Common myeloid progenitor, CD34-positive (primary cell): ENCODE measurements around the gene CALML6.
A peak's percentile ranks its signal among the peaks of the same experiment; 100 is the strongest.

Source experiments
- CTCF ChIA-PET: fragments of 350-600 bp; sonication (Branson Sonifier 250); formaldehyde crosslinking; loops from one replicate; lab custom pipeline; 2021; ENCODE audit warnings: antibody characterized with exemption; lab: Charles Lee
- POLR2A ChIA-PET: fragments of 350-600 bp; sonication (Branson Sonifier 250); formaldehyde crosslinking; loops from one replicate; lab custom pipeline; 2021; ENCODE audit warnings: antibody characterized with exemption; lab: Charles Lee
- DNase-seq, 3 donors: peaks; one replicate each; pipeline versions ENCODE4 v3.0.0 to v3.0.0-alpha.2; 2013
- H3K27ac ChIP-seq, 2 experiments: 1 replicate in 1 of 2; 2 replicates in 1 of 2; pipeline ENCODE4 v1.7.0; 2013; ENCODE audit warnings: inconsistent platforms in 2 of 2, low read length in 2 of 2, mild to moderate bottlenecking in 2 of 2, low read depth in 1 of 2, moderate library complexity in 1 of 2; ENCODE audit not compliant: severe bottlenecking in 2 of 2, insufficient read depth in 1 of 2, poor library complexity in 1 of 2
- H3K27me3 ChIP-seq, 5 experiments: replicated peaks in 2 of 5; 1 replicate in 3 of 5; 2 replicates in 2 of 5; pipeline versions ENCODE4 v1.6.1 to v1.7.0; 2013; ENCODE audit warnings: low read length in 4 of 5, mild to moderate bottlenecking in 2 of 5, moderate library complexity in 2 of 5, inconsistent platforms in 1 of 5; ENCODE audit not compliant: insufficient read depth in 5 of 5, control insufficient read depth in 4 of 5
- H3K36me3 ChIP-seq, 4 experiments: 1 replicate in 2 of 4; 2 replicates in 2 of 4; pipeline versions ENCODE4 v1.6.1 to v1.7.0; 2013; ENCODE audit warnings: low read length in 3 of 4, control low read depth in 1 of 4, mild to moderate bottlenecking in 1 of 4; ENCODE audit not compliant: control insufficient read depth in 4 of 4, insufficient read depth in 4 of 4
- H3K4me1 ChIP-seq, 4 experiments: 1 replicate in 3 of 4; 2 replicates in 1 of 4; pipeline versions ENCODE4 v1.6.1 to v1.7.1; 2013; ENCODE audit warnings: low read length in 3 of 4, mild to moderate bottlenecking in 3 of 4, control low read depth in 1 of 4, inconsistent platforms in 1 of 4, moderate library complexity in 1 of 4; ENCODE audit not compliant: control insufficient read depth in 4 of 4, insufficient read depth in 4 of 4; ENCODE audit errors: control extremely low read depth in 1 of 4
- H3K4me3 ChIP-seq, 7 experiments: 1 replicate in 4 of 7; 2 replicates in 3 of 7; pipeline versions ENCODE4 v1.5.1 to v1.7.0; 2013; ENCODE audit warnings: mild to moderate bottlenecking in 7 of 7, low read length in 6 of 7, moderate library complexity in 6 of 7, inconsistent platforms in 2 of 7, low read depth in 2 of 7, control low read depth in 1 of 7; ENCODE audit not compliant: insufficient read depth in 4 of 7, control insufficient read depth in 1 of 7; ENCODE audit errors: extremely low read depth in 1 of 7
- H3K9me3 ChIP-seq, 5 experiments: 1 replicate in 4 of 5; 2 replicates in 1 of 5; pipeline versions ENCODE4 v1.6.1 to v1.7.1; 2013; ENCODE audit warnings: low read length in 4 of 5, mild to moderate bottlenecking in 2 of 5, inconsistent platforms in 1 of 5, low read depth in 1 of 5, moderate library complexity in 1 of 5; ENCODE audit not compliant: control insufficient read depth in 4 of 5, insufficient read depth in 2 of 5; ENCODE audit errors: control extremely low read depth in 1 of 5
- WGBS: methylation state at CpG from one replicate; pipeline ENCODE4 v1.1.5; 2013; ENCODE audit not compliant: insufficient coverage; 5-methylcytosine and 5-hydroxymethylcytosine counted together

CALML6 gene

GRCh38 chr1:1895060-1895418 is 20.0 kb upstream of the CALML6 start:
- H3K4me3 ChIP-seq, result no peak overlapping the region
- POLR2A ChIA-PET, result no interaction called here
- DNase-seq, result no peak
- H3K9me3 ChIP-seq, result no peaks in the 10 kb centered on the region
- WGBS, result 78% methylated on average over 7 of the region's 10 CpGs
- H3K27me3 ChIP-seq, result no peaks in the 10 kb centered on the region
- CTCF ChIA-PET, result interaction anchor here (0.8 to 7.0 kb wide), 3 partner anchors 12 to 67 kb away, joined by 3 to 110 read pairs (median 3); no protein-coding TSS in a partner anchor
- no peak overlapping the region for H3K27ac ChIP-seq
- H3K36me3 ChIP-seq, result no peaks in the 10 kb centered on the region
- H3K4me1 ChIP-seq, result peaks cover 9 to 75% (median 62%) of the 10 kb centered on the region in 4 experiments

GRCh38 chr1:1895456-1896336 is 19.4 kb upstream of the CALML6 start:
- no peak for DNase-seq
- ChIA-PET POLR2A (interaction anchor here (0.7 kb wide), 1 partner anchor 113 kb away, joined by 3 read pairs; no protein-coding TSS in a partner anchor), CTCF (interaction anchor here (0.6 to 7.0 kb wide), 4 partner anchors 12 to 130 kb away, joined by 3 to 110 read pairs (median 4); no protein-coding TSS in a partner anchor)
- WGBS, result 82% methylated on average over 12 of the region's 14 CpGs
- Histone ChIP-seq H3K27me3 (no peaks in the 10 kb centered on the region), H3K4me1 (peaks cover 9 to 78% (median 65%) of the 10 kb centered on the region in 4 experiments), H3K9me3 (no peaks in the 10 kb centered on the region), H3K36me3 (no peaks in the 10 kb centered on the region), H3K27ac (no peak overlapping the region), H3K4me3 (no peak overlapping the region)

GRCh38 chr1:1898246-1898933 is 16.7 kb upstream of the CALML6 start:
- ChIA-PET CTCF (interaction anchor here (0.6 to 7.0 kb wide), 12 partner anchors 9 to 1887 kb away, joined by 3 to 110 read pairs (median 3); no protein-coding TSS in a partner anchor), POLR2A (interaction anchor here (1.9 to 2.7 kb wide), 2 partner anchors 10 to 29 kb away, joined by 4 to 10 read pairs; no protein-coding TSS in a partner anchor)
- Histone ChIP-seq H3K36me3 (no peaks in the 10 kb centered on the region), H3K4me3 (no peak overlapping the region), H3K9me3 (peaks cover 0 to 3% (median 0%) of the 10 kb centered on the region in 5 experiments), H3K27me3 (no peaks in the 10 kb centered on the region), H3K27ac (no peak overlapping the region), H3K4me1 (peaks cover 4 to 74% (median 64%) of the 10 kb centered on the region in 4 experiments)
- peak in 1 of 3 donors; percentile 37 for DNase-seq
- 98% methylated on average over 4 of the region's 6 CpGs for WGBS

- H3K4me3 ChIP-seq, result peak overlapping the region in 4 of 7 experiments; percentile 26 to 55 (median 46)
- WGBS, result 15% methylated on average over 7 of the region's 16 CpGs
- H3K36me3 ChIP-seq, result no peaks in the 10 kb centered on the region
- no peaks in the 10 kb centered on the region for H3K27me3 ChIP-seq
- CTCF ChIA-PET, result interaction anchor here (0.6 to 7.0 kb wide), 19 partner anchors 8 to 1886 kb away, joined by 3 to 110 read pairs (median 4); no protein-coding TSS in a partner anchor
- peaks cover 0 to 3% (median 0%) of the 10 kb centered on the region in 5 experiments for H3K9me3 ChIP-seq
- DNase-seq, result peak; percentile 67 to 88 (median 81)
- no peak overlapping the region for H3K27ac ChIP-seq
- H3K4me1 ChIP-seq, result peaks cover 4 to 64% (median 59%) of the 10 kb centered on the region in 4 experiments
- POLR2A ChIA-PET, result interaction anchor here (0.8 to 2.7 kb wide), 5 partner anchors 8 to 38 kb away, joined by 4 to 10 read pairs (median 4); partner anchors contain the start of gene GNB1
These were observed 15.6 kb upstream of the CALML6 start for GRCh38 chr1:1899266-1899966.

GRCh38 chr1:1899967-1900327 is 15.1 kb upstream of the CALML6 start:
- H3K36me3 ChIP-seq, result no peaks in the 10 kb centered on the region
- ChIA-PET CTCF (interaction anchor here (0.8 to 7.0 kb wide), 14 partner anchors 8 to 145 kb away, joined by 3 to 110 read pairs (median 5); no protein-coding TSS in a partner anchor), POLR2A (interaction anchor here (0.8 to 2.7 kb wide), 5 partner anchors 9 to 39 kb away, joined by 4 to 10 read pairs (median 4); partner anchors contain the start of gene GNB1)
- 45% methylated on average over 7 of the region's 9 CpGs for WGBS
- peak overlapping the region in 3 of 7 experiments; percentile 42 to 55 (median 49) for H3K4me3 ChIP-seq
- no peak overlapping the region for H3K27ac ChIP-seq
- no peak for DNase-seq
- H3K9me3 ChIP-seq, result peaks cover 0 to 3% (median 0%) of the 10 kb centered on the region in 5 experiments
- no peaks in the 10 kb centered on the region for H3K27me3 ChIP-seq
- H3K4me1 ChIP-seq, result peaks cover 4 to 59% (median 53%) of the 10 kb centered on the region in 4 experiments
